DMS79 (cell line): ENCODE data around the gene GNAS-AS1.
A peak's percentile ranks its signal among the peaks of the same experiment; 100 is the strongest.
"Not testable (repeated sequence)": the region's sequence is repeated elsewhere in the genome, so short reads cannot be mapped to it uniquely, and the experiment has no call there.

Experiments used
- DNase-seq: peaks from one replicate; lab custom pipeline; 2025; lab: John Stamatoyannopoulos, UW

Gene GNAS-AS1

GRCh38 chr20:58835231-58835630, 15.5 kb downstream of the GNAS-AS1 start:
- no peak for DNase-seq

GRCh38 chr20:58833921-58834320, 16.8 kb downstream of the GNAS-AS1 start:
- no peak for DNase-seq

- no peak for DNase-seq
Measured at GRCh38 chr20:58832457-58832856, 18.2 kb downstream of the GNAS-AS1 start.

- peak; percentile 36 for DNase-seq
Measured at GRCh38 chr20:58829531-58829941, 21.2 kb downstream of the GNAS-AS1 start.

- not testable (repeated sequence) for DNase-seq
Measured at GRCh38 chr20:58828804-58829203, 21.9 kb downstream of the GNAS-AS1 start.

- DNase-seq: no peak
Measured at GRCh38 chr20:58828136-58828535, 22.6 kb downstream of the GNAS-AS1 start.

- DNase-seq: no peak
Measured at GRCh38 chr20:58826271-58826670, 24.4 kb downstream of the GNAS-AS1 start.

GRCh38 chr20:58825450-58825849, 25.3 kb downstream of the GNAS-AS1 start:
- no peak for DNase-seq

GRCh38 chr20:58824843-58825242, 25.9 kb downstream of the GNAS-AS1 start:
- DNase-seq: no peak

GRCh38 chr20:58822748-58823730, 27.7 kb downstream of the GNAS-AS1 start:
- no peak for DNase-seq

- no peak for DNase-seq
Measured at GRCh38 chr20:58822149-58822548, 28.6 kb downstream of the GNAS-AS1 start.

GRCh38 chr20:58820515-58820914, 30.2 kb downstream of the GNAS-AS1 start:
- DNase-seq: not testable (repeated sequence)

GRCh38 chr20:58819921-58820320, 30.8 kb downstream of the GNAS-AS1 start:
- DNase-seq: no peak

GRCh38 chr20:58818586-58819285, 32.0 kb downstream of the GNAS-AS1 start:
- DNase-seq: peak; percentile 91

- DNase-seq: no peak
Measured at GRCh38 chr20:58817748-58818147, 33.0 kb downstream of the GNAS-AS1 start.

- DNase-seq: no peak
Measured at GRCh38 chr20:58816957-58817651, 33.6 kb downstream of the GNAS-AS1 start.

GRCh38 chr20:58816051-58816450, 34.7 kb downstream of the GNAS-AS1 start:
- no peak for DNase-seq

- DNase-seq: no peak
Measured at GRCh38 chr20:58815448-58815847, 35.3 kb downstream of the GNAS-AS1 start.

- no peak for DNase-seq
Measured at GRCh38 chr20:58813369-58813768, 37.3 kb downstream of the GNAS-AS1 start.

- no peak for DNase-seq
Measured at GRCh38 chr20:58811334-58811733, 39.4 kb downstream of the GNAS-AS1 start.

GRCh38 chr20:58810879-58811250, 39.8 kb downstream of the GNAS-AS1 start:
- DNase-seq: no peak

GRCh38 chr20:58810116-58810878, 40.4 kb downstream of the GNAS-AS1 start:
- DNase-seq: no peak
